GM10847 (cell line): ENCODE measurements around the gene SMARCA2.

ENCODE experiments used
- POLR2A ChIP-seq: IDR thresholded peaks from 2 replicates; pipeline ENCODE4 v1.6.1; 2011; ENCODE audit not compliant: insufficient read length; ENCODE audit errors: extremely low read depth

Gene SMARCA2

GRCh38 chr9:2096376-2096970, 81.3 kb downstream of the SMARCA2 start:
- TF ChIP-seq POLR2A: no peak

- TF ChIP-seq POLR2A: no peak
Observed at GRCh38 chr9:2106666-2107065, 91.5 kb downstream of the SMARCA2 start.

DNA sequence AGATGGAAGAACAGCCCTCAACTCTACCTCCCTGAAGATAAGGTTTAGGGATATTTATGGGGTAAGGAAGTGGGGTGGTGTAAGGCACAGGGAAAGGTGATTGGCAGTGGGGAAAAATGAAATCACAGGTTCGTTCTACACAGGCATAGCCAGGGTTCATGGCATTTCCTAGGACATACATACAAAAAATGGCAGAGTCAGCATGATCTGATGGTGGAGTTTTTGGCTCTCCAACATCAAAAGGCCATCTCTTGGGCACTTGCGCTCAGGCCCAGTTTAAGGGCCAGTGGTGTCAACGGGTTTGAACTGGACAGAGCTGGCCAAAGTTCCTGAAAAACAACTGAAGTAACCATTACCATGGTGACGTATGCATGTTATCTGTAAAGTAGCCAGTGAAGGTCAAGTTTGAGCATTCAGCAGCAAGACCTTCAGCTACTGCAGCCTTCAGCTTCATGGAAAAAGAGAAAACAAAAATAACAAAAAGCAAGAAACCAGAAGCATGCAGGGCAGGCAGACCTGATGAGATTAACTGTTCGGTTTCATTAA, 92.8 kb downstream of the SMARCA2 start:
- no peak for TF ChIP-seq POLR2A

- TF ChIP-seq POLR2A: no peak
Observed at GRCh38 chr9:2109069-2109650, 94.0 kb downstream of the SMARCA2 start.

DNA sequence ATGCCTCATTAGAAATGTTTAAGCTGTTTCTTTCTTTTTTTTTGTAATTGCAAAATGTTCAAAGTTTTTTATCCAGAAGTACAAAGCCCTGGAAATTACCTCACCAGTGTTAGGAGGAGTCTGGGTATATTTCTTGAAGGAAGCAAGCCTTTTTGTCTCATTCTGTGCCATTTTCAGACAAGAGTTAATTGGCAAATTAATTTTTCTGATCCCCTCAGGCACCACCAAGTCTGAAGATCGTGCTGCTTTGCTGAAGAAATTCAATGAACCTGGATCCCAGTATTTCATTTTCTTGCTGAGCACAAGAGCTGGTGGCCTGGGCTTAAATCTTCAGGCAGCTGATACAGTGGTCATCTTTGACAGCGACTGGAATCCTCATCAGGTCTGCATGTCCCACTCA, 94.9 kb downstream of the SMARCA2 start:
- TF ChIP-seq POLR2A: no peak

DNA sequence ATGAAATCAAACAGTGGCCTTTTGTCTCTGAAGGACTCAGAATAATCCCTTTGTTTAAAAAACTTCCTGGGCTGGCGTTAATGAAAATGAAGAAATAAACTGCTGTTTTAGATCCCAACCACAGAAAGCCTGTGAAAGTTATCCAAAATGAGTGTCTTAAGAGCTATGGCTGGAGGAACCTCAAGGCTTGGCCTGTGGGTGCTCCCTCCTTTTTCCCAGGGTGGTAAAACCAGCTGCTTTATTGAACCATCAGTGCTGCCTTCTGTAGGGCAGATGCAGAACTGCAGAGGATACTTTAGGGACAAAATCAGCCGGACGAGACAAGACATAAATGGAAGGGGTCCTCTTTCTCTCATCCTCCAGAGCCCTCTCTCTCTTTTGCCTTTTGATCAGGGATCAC, 100.9 kb downstream of the SMARCA2 start:
- no peak for TF ChIP-seq POLR2A

GRCh38 chr9:2117527-2117926, 102.4 kb downstream of the SMARCA2 start:
- TF ChIP-seq POLR2A: no peak

DNA sequence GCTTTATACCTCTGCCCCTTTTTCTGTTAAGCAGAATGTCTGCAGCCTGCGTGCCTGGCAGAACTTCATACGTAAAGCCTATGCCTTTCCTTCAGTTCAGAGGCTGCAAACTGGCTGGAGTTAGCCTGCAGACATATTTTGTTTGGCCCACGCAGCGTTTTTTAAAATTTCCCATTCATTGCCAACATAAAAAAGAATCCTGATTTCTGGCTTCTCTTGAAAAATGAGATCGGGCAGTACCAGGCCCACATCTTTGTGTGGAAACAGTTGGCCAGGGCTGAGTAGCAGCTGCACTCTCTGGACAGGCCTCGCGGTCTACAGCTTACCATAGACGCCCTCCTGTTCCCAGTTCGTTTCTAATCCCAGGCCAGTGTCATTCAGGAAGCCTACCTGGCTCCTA, 104.4 kb downstream of the SMARCA2 start:
- TF ChIP-seq POLR2A: no peak

- no peak for TF ChIP-seq POLR2A
Observed at GRCh38 chr9:2120926-2121689, 106.0 kb downstream of the SMARCA2 start.

GRCh38 chr9:2122299-2122698, 107.2 kb downstream of the SMARCA2 start:
- TF ChIP-seq POLR2A: no peak

GRCh38 chr9:2125906-2126305, 110.8 kb downstream of the SMARCA2 start:
- no peak for TF ChIP-seq POLR2A

DNA sequence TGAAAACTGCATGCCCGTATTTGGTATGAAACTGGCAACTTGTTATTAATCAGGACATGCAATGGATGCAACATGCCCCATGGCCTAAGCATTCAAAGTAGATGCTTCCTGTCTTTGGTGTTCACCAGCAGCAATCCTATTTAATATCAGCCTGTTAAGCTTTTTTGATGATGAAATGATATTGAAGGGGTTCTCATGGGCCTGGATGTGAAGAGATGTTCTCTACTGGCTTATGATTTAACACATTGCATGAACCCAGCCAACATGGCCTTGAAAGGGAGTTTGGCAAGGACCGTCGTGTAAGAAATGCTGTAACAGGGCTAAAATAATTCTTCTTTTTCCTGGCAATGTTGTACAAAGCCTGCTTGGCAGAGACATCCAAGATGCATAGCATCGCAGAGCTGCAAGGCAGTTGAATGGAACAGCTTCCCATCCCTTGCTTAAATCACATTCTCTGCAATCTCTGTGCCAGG, 111.2 kb downstream of the SMARCA2 start:
- TF ChIP-seq POLR2A: no peak

- TF ChIP-seq POLR2A: no peak
Observed at GRCh38 chr9:2127486-2127885, 112.3 kb downstream of the SMARCA2 start.

DNA sequence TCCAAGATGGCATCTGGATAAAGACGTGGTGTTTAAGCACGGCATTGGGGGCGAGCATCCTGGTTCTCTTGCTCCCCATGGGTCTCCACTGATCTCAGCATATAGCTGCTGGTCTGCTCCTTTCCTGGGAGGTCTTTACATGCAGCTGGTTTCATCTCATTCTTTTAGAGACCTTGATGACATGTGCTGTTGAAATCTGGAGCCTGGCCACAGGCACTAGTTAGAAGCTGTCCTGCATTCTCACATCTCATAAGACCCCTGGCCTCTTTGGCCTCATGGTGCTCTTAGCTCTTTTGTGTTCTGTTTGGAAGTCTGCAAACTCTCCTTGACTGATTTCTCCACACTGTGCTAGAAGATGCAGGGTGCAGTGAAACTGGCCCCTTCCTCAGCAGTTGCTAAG, 113.0 kb downstream of the SMARCA2 start:
- TF ChIP-seq POLR2A: no peak

DNA sequence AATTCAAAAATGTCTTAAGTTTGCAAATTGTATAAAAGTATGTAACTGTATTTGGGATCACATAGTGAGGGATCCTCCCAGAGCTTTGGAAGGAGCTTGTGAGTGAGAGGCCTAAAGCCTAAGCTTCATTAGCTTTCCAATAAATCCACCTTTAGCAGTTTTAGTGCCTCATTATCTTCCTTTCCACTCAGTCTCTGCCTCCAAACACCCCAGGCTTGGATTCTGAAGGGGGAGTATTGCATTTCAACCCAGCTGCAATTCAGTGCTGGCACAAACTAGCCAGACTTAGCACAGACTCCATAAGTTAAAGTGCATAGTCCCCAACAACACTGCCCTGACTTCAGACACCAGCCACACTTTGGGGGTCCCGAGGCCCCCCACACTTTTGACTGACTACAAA, 113.5 kb downstream of the SMARCA2 start:
- no peak for TF ChIP-seq POLR2A

DNA sequence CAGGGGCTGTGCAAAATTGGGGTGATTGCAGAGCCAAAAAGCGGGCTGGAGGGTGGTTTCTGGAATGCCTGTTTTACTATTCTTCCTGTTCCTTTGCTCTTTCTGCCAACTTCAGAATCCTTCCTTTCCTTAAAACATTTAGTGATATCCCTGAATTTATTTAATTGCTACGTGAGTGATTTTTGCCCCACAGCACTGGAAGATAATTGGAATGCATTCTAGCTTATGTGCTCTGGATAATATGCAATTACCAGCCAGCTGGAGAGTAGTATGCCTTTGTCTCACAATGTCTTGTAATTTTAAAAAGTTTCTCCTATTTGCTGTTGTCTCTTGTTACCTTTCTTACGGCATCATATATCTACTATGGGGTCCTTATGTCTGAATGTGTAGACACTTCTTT, 115.8 kb downstream of the SMARCA2 start:
- no peak for TF ChIP-seq POLR2A
